NK-92 (cell line): ENCODE results near the gene RERE.

Experiments
- DNase-seq: peaks from one replicate; lab custom pipeline; 2025; ENCODE audit not compliant: unreplicated experiment; lab: John Stamatoyannopoulos, UW

Gene RERE

DNA sequence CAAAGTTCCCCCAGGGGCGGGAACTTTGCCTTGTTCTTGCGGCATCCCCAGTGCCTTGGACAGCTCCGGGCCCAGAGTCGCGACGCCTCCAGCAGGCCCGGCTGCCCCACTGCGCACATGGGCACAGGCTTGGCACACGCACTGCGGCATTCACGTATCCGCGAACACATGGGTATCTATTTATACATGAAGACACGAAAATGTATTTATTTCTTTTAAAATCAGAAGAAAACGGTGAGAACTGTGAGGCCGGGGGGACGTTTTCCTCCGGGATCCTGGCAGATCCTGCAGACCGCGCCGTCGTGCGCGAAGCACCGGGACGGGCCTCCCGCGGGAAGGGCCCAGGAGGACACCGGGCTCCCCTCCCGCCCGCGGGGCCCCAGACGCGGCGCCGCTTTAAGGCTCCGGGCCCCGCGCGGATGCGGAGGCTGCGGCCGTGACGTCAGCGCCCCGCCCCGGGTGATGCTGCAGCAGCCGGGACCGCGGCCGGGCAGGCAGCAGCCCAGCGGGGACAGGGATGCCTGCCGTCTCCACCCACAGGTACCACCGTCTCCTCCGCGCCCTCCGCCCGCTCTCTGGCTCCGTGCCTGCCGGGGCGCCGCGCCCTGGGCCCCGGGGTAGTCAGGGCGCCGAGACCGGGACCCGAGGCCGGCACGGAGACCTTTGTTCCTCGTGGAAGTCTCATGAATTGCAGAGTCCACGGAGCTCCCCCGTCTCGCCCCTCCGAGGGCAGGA lies 499.6 kb downstream of the RERE start, which contains the start of gene SLC45A1:
SLC45A1 (plus strand) TSS at position 468 of the 735 bp plus-strand sequence. CDS start 6,216 bp downstream, outside the sequence.
- DNase-seq, result no peak

DNA sequence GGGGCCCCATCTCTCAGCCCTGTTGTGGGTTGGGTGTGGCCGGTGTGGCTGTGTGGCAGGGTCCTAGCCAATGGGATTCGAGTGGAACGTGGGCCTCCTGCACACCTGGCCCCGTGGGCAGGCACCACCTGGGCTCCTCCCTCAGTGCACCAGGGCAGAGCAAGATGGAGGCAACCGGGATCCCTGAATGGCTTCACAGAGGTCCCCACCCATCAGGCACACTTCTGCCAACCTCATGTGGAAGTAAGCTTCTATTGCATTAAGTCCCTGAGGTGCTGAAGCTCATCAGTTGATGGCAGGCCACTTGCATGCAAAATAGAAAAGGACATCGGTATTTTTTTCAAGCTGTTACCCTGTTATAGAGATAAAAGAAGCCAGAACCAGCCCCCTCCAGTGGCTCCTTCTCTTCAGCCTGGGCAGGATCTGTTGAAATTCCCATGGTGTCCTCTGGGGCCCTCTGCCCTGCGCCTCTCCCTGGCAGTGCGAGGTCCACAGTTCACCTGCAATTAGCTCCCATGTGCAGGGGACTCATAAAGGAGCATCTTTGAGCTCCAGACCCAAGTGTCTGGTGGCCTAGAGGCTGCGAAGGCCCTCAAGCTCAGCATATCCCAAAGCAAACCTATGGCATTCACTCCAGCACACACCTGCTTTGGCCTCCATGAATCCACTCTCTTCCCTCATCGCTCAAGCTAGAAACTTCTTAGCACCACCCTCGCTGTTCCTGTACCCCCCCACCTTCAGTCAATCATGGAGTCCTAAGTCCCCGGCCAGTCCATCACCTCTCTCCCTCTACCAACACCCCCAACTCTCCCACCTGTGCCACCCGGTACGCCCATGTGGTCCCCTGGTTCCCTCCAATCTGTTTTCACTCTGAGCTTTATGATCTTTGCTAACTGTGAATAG lies 501.6 kb downstream of the RERE start:
- DNase-seq, result no peak

DNA sequence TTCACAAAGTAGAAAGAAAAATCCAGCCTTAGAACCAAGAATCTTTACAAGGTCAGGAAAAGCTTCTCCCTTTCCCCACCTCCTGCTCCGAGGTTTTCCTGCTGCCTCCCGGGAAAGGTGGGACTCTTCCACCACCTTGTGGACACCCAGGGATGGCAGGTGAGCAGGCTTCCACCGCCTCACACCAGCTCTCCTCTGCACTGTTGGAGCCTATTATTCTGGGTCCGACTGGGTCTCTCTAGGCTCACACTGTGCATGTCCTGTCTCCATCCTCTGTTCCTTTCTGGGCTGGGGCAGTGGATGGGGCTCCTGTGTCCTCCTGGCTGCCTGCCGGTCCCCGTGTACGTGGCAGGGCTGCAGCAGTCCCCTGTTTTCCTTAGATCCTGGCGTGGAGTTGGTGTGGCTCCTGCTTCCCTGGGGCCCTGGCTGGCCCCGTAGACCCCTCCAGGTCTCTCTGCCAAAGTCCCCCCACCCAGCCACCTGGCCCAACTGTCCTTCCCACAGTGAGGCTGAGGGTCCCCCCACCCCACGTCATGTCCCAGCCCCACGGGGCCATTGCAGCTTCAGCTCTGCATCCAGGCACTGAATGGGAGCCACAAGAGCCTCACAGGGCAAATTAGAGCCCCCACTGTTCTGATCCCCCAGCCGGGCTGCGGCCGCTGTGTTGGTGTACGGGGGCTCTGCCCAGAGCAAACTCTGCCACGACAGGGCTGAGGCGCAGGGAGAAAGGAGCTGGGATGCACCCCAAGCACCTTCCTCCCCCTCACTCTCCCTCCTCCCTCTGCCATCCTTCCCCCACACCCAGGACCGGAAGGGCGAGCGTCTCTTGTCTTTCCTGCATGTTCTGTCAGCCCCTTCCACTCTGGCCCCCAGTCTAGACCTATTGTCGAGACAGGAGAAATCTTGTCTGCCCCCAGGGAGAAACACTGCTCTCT lies 502.8 kb downstream of the RERE start:
- no peak for DNase-seq

DNA sequence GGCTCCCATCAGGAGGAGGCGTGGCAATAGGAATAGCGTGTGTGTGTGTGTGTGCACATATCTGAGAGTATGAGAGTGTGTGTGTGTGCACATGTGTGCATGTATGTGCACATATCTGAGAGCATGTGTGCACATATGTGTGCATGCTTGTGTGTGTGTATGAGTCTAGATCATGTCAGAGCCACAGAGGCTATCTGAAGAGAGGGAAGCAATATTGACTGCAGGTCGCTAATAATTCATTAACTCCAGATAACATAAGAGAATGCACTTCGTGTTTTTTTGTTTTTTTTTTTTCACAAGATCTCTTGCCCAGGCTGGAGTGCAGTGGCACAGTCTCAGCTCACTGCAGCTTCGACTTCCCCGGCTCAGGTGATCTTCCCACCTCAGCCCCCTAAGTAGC lies 504.2 kb downstream of the RERE start:
- DNase-seq, result no peak

DNA sequence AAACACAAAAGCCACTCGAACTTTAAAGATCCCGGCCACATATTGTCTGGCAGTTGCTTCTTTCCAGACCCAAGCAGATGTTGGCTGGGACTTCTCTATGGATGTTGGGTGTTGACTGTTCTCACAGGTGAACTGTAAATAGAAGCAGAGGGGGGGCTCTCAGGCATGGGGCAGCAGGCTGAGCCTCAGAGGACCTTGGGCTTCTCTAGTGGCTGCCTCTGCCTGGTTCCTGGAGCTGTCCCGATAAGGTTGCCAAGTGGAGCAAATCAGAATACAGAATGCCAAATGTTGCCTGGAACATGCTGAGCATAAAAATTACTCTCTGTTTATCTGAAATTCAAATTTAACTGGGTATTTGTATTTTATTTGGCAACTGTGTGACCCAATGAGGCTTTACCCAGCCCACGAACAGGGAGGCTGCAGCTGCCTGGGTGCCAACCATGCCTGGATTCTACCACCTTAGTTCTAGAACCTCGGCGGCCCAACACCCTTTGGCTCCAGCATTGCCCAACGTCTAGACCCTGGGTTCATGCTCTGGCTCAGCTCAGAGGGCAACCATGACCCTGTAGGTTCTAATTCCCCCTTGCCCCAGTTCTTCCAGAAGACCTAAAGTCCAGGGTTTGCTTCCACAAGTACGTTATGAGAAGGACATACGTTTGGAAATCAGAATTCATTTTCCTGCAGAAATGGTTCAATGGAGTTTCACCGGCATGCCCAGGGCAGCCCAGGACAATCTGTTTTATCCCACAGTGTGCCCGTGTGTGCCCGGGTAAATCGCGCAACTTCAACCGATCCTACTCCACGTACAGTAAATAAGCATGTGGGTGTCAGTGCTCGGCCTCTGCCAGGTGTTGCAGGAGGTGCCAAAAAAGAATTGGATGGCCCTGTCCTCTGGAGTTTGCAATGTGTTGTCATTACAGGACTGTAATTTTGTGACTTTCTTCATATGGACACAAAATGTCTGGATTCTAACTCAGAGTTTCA lies 504.9 kb downstream of the RERE start:
- DNase-seq, result no peak

DNA sequence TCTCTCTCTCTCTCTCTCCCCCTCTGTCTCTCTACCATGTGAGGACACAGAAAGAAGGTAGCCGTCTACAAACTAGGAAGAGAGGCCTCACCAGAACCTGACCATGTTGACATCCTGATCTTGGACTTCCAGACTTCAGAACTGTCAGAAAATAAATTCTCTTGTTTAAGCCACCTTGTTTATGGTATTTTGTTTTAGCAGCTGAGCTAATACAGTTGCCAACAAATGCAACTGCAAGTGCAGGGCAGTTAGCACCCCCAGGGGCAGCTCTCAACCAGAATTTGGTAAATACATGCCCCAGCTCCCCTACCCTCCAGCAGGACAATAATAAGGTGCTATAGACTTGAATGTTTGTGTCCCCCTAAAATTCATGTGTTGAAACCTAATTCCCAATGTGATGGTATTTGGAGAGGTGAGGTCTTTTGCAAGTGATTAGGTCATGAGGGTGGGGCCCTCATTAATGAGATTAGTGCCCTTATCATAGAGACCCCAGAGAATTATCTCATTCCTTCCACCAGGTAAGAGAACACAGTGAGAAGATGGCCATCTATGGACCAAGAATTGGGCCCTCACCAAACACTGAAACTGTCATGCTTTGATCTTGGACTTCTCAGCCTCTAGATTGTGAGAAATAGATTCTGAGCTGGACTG lies 506.2 kb downstream of the RERE start:
- DNase-seq, result no peak

DNA sequence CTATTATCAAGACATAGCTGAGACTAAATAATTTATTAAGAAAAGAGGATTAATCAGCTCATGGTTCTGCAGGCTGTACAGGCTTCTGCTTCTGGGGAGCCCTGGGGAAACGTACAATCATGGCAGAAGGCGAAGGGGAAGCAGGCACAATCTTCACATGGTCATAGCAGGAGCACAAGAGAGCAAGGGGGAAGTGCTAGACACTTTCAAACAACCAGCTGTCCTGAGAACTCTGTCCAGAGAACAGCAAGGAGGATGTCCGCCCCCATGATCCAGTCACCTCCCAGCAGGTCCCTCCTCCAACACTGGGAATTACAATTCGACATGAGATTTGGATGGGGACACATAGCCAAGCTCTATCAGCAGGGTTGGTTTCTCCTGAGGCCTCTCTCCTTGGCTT lies 509.8 kb downstream of the RERE start:
- DNase-seq, result no peak

DNA sequence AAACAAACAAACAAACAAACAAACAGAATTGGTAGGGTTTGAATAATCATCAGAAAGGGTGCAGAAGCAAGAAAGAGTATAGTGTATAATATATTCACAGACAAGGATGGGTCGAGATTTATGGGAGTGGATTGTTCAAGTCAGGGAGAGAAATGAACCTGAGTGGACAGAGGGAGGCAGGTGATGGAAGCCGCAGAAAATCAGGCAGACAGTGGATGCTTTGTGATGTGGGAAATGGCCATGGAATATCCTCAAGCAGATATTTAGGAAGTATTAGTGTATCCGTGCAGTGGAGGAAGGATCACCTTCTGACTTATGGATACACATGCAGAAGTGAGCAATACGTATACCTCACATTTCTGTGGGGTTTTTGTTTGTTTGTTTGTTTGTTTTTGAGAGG lies 513.6 kb downstream of the RERE start:
- no peak for DNase-seq

DNA sequence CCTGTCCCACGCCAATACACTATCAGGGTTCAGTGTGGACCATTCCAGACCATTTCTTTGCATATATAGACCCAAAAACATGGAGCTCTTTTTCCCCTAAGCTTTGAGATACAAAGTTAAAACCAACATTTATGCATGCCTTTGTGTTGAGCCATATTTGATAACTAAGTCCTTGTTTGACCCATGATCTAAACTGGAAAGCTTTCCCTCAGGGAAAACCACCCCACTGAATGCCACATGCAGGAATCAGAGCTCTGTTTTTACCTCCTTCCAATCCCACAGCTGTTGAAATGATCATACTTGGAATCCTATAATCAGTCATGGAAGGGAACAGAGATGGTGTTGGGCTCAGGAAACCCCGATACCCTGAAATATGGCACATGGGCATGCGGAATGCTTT lies 514.3 kb downstream of the RERE start:
- DNase-seq, result no peak
